Loucy (cell line): ENCODE results near the gene TBC1D2.

Experiments
- H2AFZ ChIP-seq: fragments of 200-600 bp; sonication (generic); 2 replicates; pipeline ENCODE4 v1.6.0; 2016; ENCODE audit warnings: antibody characterized with exemption, mild to moderate bottlenecking, low read length, moderate library complexity
- H3F3A ChIP-seq: fragments of 200-600 bp; 2 replicates; pipeline ENCODE4 v1.6.0; 2016; ENCODE audit warnings: antibody characterized with exemption, low read depth, mild to moderate bottlenecking
- H3K27me3 ChIP-seq: fragments of 200-600 bp; sonication (generic); 2 replicates; pipeline ENCODE4 v1.6.1; 2014; ENCODE audit warnings: low read length, mild to moderate bottlenecking; ENCODE audit not compliant: insufficient read depth, poor library complexity, severe bottlenecking
- H3K36me3 ChIP-seq: fragments of 200-600 bp; sonication (generic); 2 replicates; pipeline ENCODE4 v1.6.1; 2016; ENCODE audit warnings: low read length; ENCODE audit not compliant: insufficient read depth
- H3K4me1 ChIP-seq: fragments of 200-600 bp; sonication (generic); 2 replicates; pipeline ENCODE4 v1.5.1; 2014; ENCODE audit warnings: low read length, mild to moderate bottlenecking; ENCODE audit not compliant: insufficient read depth, poor library complexity, severe bottlenecking
- H3K4me2 ChIP-seq: fragments of 200-600 bp; sonication (generic); 2 replicates; pipeline ENCODE4 v1.6.0; 2014; ENCODE audit warnings: antibody characterized with exemption, low read length, low read depth, mild to moderate bottlenecking; ENCODE audit not compliant: poor library complexity, severe bottlenecking
- H3K4me3 ChIP-seq: fragments of 200-600 bp; sonication (generic); 2 replicates; pipeline ENCODE4 v1.5.1; 2014; ENCODE audit warnings: low read length, mild to moderate bottlenecking, mixed read lengths; ENCODE audit not compliant: poor library complexity, severe bottlenecking
- H3K79me2 ChIP-seq: fragments of 200-600 bp; sonication (generic); 2 replicates; pipeline ENCODE4 v1.6.1; 2014; ENCODE audit warnings: low read length; ENCODE audit not compliant: insufficient read depth
- H3K9ac ChIP-seq: fragments of 200-600 bp; sonication (generic); 2 replicates; pipeline ENCODE4 v1.6.0; 2014; ENCODE audit warnings: mild to moderate bottlenecking, low read depth, low read length, moderate library complexity; ENCODE audit not compliant: poor library complexity, severe bottlenecking
- H3K9me2 ChIP-seq: fragments of 200-600 bp; sonication (generic); replicated peaks from 2 replicates; pipeline ENCODE4 v1.6.1; 2016; ENCODE audit warnings: low read depth, low read length, mixed read lengths
- H3K9me3 ChIP-seq: fragments of 200-600 bp; sonication (generic); 2 replicates; pipeline ENCODE4 v1.6.1; 2014; ENCODE audit warnings: mild to moderate bottlenecking, antibody characterized with exemption, low read length, low read depth; ENCODE audit not compliant: insufficient read depth
- H4K20me1 ChIP-seq: fragments of 200-600 bp; sonication (generic); 2 replicates; pipeline ENCODE4 v1.6.0; 2014; ENCODE audit warnings: antibody characterized with exemption, low read length, mild to moderate bottlenecking; ENCODE audit not compliant: insufficient read depth, poor library complexity, severe bottlenecking
- CTCF ChIP-seq: fragments of 200-600 bp; sonication (generic); conservative IDR thresholded peaks from 2 replicates; pipeline ENCODE4 v1.5.1; 2014; ENCODE audit warnings: mild to moderate bottlenecking, antibody characterized with exemption, low read length
- EZH2phosphoT487 ChIP-seq: fragments of 200-600 bp; IDR thresholded peaks from 2 replicates; pipeline ENCODE4 v1.6.1; 2018; ENCODE audit warnings: antibody characterized with exemption, mild to moderate bottlenecking, moderate library complexity, borderline replicate concordance

Gene TBC1D2

GRCh38 chr9:98216391-98216790 lies 39.1 kb downstream of the TBC1D2 start:
- Histone ChIP-seq H3K27me3 (no peaks in the 10 kb centered on the region), H4K20me1 (no peaks in the 10 kb centered on the region), H3F3A (no peaks in the 10 kb centered on the region), H3K36me3 (no peaks in the 10 kb centered on the region), H2AFZ (no peak overlapping the region), H3K79me2 (no peaks in the 10 kb centered on the region), H3K9me2 (no peaks in the 10 kb centered on the region), H3K4me2 (no peak overlapping the region), H3K4me3 (no peak overlapping the region), H3K9ac (no peak overlapping the region), H3K9me3 (no peaks in the 10 kb centered on the region), H3K4me1 (no peaks in the 10 kb centered on the region)
- no peak for TF ChIP-seq EZH2phosphoT487
- TF ChIP-seq CTCF, result no peak

GRCh38 chr9:98215821-98216220 lies 39.6 kb downstream of the TBC1D2 start:
- H3K4me1 ChIP-seq, result no peaks in the 10 kb centered on the region

GRCh38 chr9:98215271-98215670 lies 40.2 kb downstream of the TBC1D2 start:
- Histone ChIP-seq H3F3A (no peaks in the 10 kb centered on the region), H3K9ac (no peak overlapping the region), H3K27me3 (no peaks in the 10 kb centered on the region), H3K79me2 (no peaks in the 10 kb centered on the region), H3K4me1 (no peaks in the 10 kb centered on the region), H3K9me3 (no peaks in the 10 kb centered on the region), H3K36me3 (no peaks in the 10 kb centered on the region), H3K4me3 (no peak overlapping the region), H2AFZ (no peak overlapping the region), H3K4me2 (no peak overlapping the region), H3K9me2 (no peaks in the 10 kb centered on the region), H4K20me1 (no peaks in the 10 kb centered on the region)
- TF ChIP-seq CTCF (no peak), EZH2phosphoT487 (no peak)

More at GRCh38 chr9:98215821-98216220, 39.6 kb downstream of the TBC1D2 start:
- Histone ChIP-seq H3K4me3 (no peak overlapping the region), H2AFZ (no peak overlapping the region), H3K4me2 (no peak overlapping the region), H3K9ac (no peak overlapping the region), H3K36me3 (no peaks in the 10 kb centered on the region), H3K27me3 (no peaks in the 10 kb centered on the region), H4K20me1 (no peaks in the 10 kb centered on the region), H3K79me2 (no peaks in the 10 kb centered on the region), H3K9me2 (no peaks in the 10 kb centered on the region), H3K9me3 (no peaks in the 10 kb centered on the region), H3F3A (no peaks in the 10 kb centered on the region)
- TF ChIP-seq EZH2phosphoT487 (no peak), CTCF (peak; percentile 65)
